Measurements from ENCODE around the gene MICAL2. TPM values are rescaled to one million over a fixed set of nuclear protein-coding genes. Genes with fewer than 3 reads are reported as not detected.

Gene MICAL2
- total RNA-seq, 1 donor from 2014 or later = 0.27 TPM

DNA sequence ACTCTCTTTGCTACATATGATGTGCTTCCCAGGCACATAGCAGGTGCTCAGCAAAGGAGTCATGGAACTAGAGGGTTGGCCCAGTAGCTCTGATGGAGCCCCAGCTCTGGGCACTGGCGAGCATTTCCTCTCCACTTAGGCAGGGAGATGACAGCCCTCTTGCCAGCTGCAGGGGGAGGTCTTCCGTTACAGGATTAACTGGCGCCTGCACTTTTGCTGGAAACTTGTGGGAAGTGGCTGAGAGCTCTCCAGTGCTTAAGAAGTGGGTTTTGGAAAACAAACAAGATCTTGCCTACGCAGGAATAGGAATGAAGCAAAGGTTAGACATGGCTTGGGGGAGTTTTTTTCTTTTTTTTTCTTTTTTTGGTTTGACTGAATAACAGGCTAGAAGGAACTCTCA is 75.5 kb downstream of the MICAL2 start:
- Mint-ChIP-seq H3K27ac (no peak overlapping the region), H3K9me3 (no peaks in the 10 kb centered on the region), H3K27me3 (no peaks in the 10 kb centered on the region), H3K4me1 (peaks cover 5% of the 10 kb centered on the region), H3K4me3 (no peak overlapping the region), H3K36me3 (ENCODE audit: low read depth) (no peaks in the 10 kb centered on the region)
- TF ChIP-seq, protein P1, sequence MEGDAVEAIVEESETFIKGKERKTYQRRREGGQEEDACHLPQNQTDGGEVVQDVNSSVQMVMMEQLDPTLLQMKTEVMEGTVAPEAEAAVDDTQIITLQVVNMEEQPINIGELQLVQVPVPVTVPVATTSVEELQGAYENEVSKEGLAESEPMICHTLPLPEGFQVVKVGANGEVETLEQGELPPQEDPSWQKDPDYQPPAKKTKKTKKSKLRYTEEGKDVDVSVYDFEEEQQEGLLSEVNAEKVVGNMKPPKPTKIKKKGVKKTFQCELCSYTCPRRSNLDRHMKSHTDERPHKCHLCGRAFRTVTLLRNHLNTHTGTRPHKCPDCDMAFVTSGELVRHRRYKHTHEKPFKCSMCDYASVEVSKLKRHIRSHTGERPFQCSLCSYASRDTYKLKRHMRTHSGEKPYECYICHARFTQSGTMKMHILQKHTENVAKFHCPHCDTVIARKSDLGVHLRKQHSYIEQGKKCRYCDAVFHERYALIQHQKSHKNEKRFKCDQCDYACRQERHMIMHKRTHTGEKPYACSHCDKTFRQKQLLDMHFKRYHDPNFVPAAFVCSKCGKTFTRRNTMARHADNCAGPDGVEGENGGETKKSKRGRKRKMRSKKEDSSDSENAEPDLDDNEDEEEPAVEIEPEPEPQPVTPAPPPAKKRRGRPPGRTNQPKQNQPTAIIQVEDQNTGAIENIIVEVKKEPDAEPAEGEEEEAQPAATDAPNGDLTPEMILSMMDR (IDR thresholded peaks at IDR 0.05) = no peak
- CTCF ChIA-PET = no interaction called here
- intact Hi-C loops (cut with micrococcal nuclease) = no loop called here
- POLR2A ChIA-PET = no interaction called here
- no peak for DNase-seq
- no peak for ATAC-seq (ENCODE audit: low read depth)

DNA sequence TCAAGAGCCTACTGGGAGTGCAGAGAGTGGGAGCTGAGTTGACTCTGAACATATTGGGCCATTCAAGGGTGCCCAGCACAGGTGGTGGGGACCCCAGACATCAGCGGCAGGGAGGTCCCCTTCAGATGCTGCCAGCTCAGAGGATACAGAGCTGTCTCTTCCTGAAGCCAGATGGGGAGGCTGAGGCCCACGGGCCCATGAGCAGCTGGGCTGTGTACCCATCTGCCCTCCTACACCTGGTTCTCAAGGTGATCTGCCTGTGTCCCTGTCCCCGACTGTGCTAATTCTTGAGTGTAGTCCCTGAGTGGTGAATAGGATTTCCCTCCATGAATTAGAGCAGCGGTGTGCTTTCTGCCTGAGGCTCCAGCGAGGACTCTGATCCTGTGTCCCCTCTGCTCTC is 76.3 kb downstream of the MICAL2 start:
- intact Hi-C loops (cut with micrococcal nuclease) = no loop called here
- Mint-ChIP-seq H3K36me3 (ENCODE audit: low read depth) (no peaks in the 10 kb centered on the region), H3K4me1 (peaks cover 5% of the 10 kb centered on the region), H3K27me3 (no peaks in the 10 kb centered on the region), H3K9me3 (no peaks in the 10 kb centered on the region), H3K4me3 (no peak overlapping the region), H3K27ac (no peak overlapping the region)
- ChIA-PET CTCF (no interaction called here), POLR2A (no interaction called here)
- TF ChIP-seq, protein P1 (IDR thresholded peaks at IDR 0.05) = no peak
- ATAC-seq (ENCODE audit: low read depth) (no peak), DNase-seq (no peak)

DNA sequence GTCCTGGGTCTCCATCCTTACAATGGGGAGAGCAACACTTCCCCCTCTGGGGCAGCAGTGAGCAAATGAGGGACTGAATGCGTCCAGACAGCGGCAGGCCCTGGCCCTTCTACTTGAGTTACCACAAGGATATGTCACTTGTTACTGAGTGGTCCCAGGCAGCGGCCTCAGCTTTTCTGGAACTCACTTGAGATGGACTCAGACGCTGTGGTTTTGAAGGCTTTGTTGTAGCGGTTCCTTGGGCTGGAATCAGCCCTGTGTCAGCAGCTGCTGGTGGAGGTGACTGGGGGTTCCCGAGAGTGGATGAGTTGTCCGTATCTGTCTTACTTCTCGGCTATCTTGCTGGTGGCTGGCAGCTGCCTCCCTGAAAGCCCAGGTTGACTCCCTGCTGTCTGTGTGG is 77.0 kb downstream of the MICAL2 start:
- H3K9me3 Mint-ChIP-seq = no peaks in the 10 kb centered on the region
- intact Hi-C loops (cut with micrococcal nuclease) = no loop called here
- no peak overlapping the region for H3K27ac Mint-ChIP-seq
- H3K27me3 Mint-ChIP-seq = no peaks in the 10 kb centered on the region
- no peaks in the 10 kb centered on the region for H3K36me3 Mint-ChIP-seq (ENCODE audit: low read depth)
- no peak for ATAC-seq (ENCODE audit: low read depth)
- no peak overlapping the region for H3K4me3 Mint-ChIP-seq
- TF ChIP-seq, protein P1 (IDR thresholded peaks at IDR 0.05) = no peak
- peaks cover 5% of the 10 kb centered on the region for H3K4me1 Mint-ChIP-seq
- no peak for DNase-seq
- ChIA-PET CTCF (no interaction called here), POLR2A (no interaction called here)

DNA sequence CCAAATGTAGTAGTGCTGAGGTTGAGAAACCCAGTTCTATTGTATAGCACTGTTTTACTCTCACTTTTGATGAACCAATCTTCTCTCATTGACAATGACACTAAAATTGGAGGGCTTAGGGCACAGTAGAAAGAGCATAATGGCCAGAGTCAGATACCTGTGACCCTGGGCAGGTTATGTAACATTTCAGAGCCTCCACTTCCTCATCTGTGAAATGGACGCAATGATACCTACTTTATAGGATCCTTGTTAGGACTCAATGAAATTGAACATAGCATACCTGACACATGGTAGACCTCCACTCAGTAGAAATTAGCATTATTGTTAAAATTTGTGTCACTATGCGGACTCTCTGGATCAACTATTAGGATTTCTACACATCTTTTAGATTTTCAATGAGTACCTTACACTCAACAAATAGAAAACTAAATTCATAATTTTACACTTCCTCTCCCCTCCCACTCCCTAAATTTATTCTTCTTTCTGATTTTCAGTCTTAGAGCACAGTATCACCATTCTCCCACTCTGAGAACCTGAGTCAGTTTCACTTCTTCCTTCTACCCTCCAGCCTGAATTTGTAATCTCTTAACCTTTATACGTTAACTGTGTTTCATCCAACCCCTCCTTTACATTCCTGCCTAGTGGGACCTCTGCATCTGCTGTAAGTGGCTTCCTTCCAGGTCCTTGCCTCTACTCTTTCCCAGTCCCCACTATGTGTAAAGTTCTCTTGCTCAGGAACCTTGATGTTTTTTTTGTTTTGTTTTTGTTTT is 78.3 kb downstream of the MICAL2 start:
- Mint-ChIP-seq H3K4me3 (no peak overlapping the region), H3K4me1 (peaks cover 5% of the 10 kb centered on the region), H3K27ac (no peak overlapping the region), H3K36me3 (ENCODE audit: low read depth) (no peaks in the 10 kb centered on the region), H3K27me3 (no peaks in the 10 kb centered on the region), H3K9me3 (no peaks in the 10 kb centered on the region)
- no peak for DNase-seq
- intact Hi-C loops (cut with micrococcal nuclease) = no loop called here
- TF ChIP-seq, protein P1 (IDR thresholded peaks at IDR 0.05) = no peak
- POLR2A ChIA-PET = no interaction called here
- no peak for ATAC-seq (ENCODE audit: low read depth)
- CTCF ChIA-PET = no interaction called here

DNA sequence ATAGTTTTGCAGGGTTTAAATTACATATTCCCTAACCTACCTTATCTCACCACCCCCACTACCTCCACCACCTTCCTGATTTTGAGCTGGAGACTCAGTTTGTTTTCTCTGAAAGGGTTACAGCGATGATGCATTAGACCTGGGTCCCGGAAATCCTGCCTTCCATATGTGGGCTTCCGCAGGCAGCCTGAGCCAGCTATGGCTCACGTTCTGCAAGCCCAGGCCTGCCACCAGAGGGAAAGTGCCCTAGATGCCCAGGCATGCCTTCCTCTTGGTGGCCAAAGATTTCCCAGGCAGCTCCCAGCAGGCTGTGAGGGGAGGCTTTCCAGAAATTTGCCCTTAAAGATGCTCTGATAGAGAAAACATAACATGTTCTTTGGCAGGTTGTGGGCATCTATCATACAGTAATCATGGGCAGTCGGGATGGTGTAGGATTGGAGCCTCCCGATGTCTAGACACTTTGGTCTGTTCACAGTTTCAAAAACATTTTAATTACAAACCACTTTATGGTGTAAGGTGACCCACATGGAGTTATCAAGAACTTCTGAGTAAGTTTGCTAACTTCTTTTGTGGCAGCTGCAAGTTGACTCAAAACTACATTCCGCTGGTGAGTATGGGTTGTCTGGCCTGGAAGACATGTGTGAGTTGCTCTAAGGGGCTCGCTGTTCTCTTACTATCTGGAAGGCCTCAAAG is 79.3 kb downstream of the MICAL2 start:
- POLR2A ChIA-PET = no interaction called here
- H3K4me3 Mint-ChIP-seq = no peak overlapping the region
- intact Hi-C loops (cut with micrococcal nuclease) = no loop called here

More for the DNA sequence above, 79.3 kb downstream of the MICAL2 start:
- H3K36me3 Mint-ChIP-seq (ENCODE audit: low read depth) = no peaks in the 10 kb centered on the region
- DNase-seq = no peak
- no peaks in the 10 kb centered on the region for H3K9me3 Mint-ChIP-seq
- ATAC-seq (ENCODE audit: low read depth) = no peak
- TF ChIP-seq, protein P1 (IDR thresholded peaks at IDR 0.05) = no peak
- H3K4me1 Mint-ChIP-seq = peaks cover 5% of the 10 kb centered on the region
- no peaks in the 10 kb centered on the region for H3K27me3 Mint-ChIP-seq
- no peak overlapping the region for H3K27ac Mint-ChIP-seq
- CTCF ChIA-PET = no interaction called here

All from activated B cell treated with CpG ODN at 0.5 μM for 24 hours (primary cell).